Fibroblast of peridontal ligament (primary cell): ENCODE data around the gene DFFA.
A peak's percentile ranks its signal among the peaks of the same experiment; 100 is the strongest.

Source experiments
- DNase-seq: peaks from one replicate; pipeline ENCODE4 v3.0.0-alpha.2; 2010; ENCODE audit errors: extremely low read depth

DFFA gene

DNA sequence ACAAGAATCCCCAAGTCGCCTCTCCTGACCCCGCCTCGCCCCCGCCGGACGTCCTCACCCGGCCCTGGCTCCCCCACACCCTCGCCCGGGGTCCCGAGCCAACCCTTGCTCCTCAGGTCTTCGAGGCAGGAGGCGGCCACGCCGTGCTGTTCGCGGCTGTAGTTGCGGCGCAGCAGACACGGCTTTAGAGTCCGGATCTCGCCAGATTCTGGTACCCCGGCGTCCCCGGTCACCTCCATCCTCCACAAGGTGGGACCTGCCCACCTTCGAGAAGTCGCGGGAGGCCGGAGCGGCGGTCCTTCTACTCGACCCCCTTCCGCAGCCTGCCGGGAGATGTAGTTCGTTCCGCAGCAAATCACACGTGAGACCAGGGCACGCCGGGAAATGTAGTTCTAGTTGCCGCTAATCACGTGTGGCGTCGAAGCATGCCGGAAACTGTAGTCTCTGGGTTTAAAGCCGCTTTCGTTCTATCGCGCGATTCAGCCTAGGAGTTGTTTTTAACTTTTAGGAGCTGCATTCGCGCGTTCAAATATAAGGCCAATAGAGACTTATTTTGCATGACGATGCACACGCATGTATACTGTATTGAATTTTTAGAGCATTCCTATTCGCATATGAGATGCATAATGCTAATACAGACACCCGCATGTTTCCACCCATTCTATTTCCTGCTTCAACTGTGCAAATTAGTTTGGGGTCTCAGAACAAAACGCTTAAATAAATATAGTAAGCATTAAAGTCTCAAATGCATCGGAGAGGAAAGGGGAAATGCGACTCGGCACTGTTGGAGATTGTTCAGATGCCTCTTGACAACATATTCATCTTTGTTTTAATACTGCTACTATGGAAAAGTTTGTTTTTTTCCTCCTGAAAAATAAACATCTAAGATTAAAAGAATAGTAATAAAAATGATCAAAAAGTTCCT lies at the start of gene DFFA:
Gene DFFA, minus strand, starts transcription at position 310 of the 925 bp plus-strand sequence. Its CDS starts 71 bp downstream, at position 239.
- DNase-seq, result peak; percentile 97

DNA sequence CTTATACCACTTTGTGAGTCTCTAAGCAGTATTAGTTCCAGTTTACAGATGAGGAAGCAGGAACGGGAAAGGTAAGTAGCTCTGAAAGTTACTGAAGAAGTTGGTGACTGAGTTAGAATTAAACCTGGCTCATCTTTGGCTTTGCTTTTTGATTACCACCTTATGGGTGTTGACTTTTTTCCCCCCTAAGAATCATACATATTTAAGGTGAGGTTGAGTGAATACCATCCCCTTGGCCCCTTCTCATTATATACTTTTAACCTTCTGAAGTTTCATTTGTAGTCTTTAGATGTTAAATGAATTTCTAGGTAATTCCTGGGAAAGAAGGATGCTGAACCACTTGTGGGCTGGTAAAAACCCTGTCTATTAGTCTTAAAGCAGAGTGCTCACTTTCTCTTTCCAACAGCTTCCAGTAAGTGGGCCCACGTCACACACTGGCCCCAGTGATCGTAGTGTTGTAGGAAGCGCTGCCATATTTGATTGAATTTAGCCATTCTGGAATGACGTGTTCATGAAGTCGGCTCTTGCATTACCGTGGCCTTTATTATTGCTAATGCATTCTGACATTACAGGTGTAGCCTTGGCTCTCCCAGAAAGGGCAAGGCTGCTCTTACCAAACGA lies 49.3 kb upstream of the DFFA start:
- no peak for DNase-seq

DNA sequence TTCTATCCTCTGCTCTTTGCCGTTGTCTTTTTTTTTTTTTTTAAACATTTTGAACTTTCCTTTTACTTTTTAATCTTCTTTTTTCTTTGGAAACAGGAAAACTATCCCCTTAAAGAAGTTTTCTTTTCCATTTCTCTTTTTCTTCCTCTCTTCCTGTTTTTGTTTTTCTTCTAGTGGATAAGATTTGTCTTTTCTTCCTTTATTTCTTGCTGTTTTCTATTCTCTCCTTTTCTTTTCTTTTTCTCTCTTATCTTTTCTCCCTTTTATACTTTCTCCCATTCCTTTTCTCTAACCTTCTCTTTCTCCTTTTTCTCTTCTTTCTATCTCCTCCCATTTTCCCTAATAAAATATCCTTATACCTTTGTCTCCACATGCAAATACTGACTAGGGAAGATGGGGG lies 48.6 kb upstream of the DFFA start:
- no peak for DNase-seq

- DNase-seq, result no peak
Measured at GRCh38 chr1:10520497-10520896, 48.2 kb upstream of the DFFA start.

DNA sequence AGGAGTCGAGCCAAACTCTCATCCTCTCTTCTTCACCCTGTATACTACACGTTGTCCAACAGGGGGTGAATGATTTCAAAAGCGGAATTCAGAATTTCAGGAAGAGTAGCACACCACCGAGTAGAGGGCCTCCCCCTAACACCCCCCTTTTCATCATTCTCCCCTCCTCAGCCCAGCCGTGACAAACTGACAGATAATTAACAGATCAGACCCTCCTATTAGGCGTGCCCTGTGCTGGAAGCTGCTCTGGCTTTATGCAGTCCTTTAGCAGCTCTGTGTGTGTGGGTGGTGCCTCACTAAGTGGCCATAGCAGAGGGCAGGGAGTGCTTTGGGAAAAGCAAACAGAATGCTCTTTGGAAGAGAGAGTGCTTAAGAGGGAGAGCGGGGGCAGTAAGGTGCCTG lies 46.7 kb upstream of the DFFA start:
- DNase-seq, result no peak

- no peak for DNase-seq
Measured at GRCh38 chr1:10517677-10517982, 45.3 kb upstream of the DFFA start.

DNA sequence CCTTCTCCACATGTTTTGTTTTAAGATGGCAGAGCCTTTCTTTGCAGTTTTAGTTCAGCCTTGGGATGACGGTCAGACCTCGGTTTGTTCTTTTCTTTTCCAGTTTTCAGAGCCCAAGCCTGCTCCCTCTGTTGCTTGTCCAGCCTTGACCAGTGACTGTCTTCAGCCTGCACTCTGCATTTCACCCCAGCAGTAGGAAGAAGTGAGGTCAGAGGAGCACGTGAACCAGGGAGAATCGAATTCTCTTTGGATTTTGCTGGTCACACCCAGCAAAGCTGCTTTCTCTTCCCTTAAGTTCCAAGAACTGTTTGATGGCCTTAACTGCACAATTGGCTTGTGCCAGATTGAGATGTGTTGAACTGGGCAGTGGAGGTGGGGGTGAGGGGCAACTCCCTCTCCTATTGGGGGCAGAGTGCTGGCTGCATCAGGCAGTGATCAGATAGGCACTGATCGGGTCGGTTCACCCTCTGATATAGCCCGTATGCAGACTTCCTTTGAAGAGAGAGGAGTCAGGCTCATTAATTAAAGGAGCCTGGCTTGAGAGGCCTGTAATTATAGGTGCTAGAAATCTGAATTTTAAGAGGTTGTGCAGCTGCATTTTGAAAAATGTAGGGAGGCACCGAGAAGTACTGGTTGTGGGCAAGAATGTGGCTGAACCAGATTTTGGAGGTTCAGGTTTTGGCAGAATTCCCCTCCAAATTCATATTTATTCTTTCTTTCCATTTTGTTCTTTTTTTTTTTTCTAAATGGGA lies 44.8 kb upstream of the DFFA start:
- no peak for DNase-seq

GRCh38 chr1:10515976-10516750 lies 43.8 kb upstream of the DFFA start:
- DNase-seq, result peak; percentile 35

- peak; percentile 7 for DNase-seq
Measured at GRCh38 chr1:10515301-10515975, 43.1 kb upstream of the DFFA start.

DNA sequence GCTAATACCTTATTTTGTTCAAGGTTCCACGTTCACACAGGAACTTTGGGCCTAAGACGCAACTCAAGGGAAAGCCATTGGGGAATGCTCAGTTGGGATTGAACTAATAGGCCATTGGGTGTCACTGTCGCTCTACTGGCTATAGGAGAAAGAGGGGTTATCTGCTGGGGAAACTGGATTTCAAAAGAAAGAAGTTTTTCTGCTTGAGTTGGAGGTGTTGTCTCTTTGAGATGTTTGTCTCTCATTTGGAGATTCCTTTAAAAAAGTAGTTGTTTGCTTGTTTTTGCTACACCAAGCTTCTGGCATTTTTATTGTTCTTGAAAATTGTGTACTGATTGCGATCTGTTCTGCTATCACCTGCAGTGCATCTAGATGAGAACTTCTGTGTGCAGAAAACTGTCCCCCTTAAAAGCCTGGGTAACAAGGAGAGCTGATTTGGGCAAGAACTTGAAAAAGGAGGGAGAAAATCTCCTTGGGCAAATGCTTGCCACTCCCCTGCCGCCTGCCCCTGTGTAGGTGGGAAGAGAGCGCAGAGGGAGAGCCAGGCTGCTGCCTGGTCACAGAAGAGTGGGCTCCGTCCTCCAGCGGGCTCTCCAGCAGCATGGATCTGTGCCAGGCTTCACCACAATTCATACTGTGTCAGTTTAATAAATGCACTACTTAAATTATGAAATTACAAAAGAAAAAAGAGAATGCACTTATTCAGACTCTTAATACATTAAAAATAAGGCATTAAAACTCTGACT lies 42.3 kb upstream of the DFFA start:
- peak; percentile 61 for DNase-seq

- DNase-seq, result no peak
Measured at GRCh38 chr1:10513199-10513598, 40.9 kb upstream of the DFFA start.

GRCh38 chr1:10511494-10511885 lies 39.2 kb upstream of the DFFA start:
- DNase-seq, result no peak

GRCh38 chr1:10510520-10511493 lies 38.5 kb upstream of the DFFA start:
- peak; percentile 89 for DNase-seq

DNA sequence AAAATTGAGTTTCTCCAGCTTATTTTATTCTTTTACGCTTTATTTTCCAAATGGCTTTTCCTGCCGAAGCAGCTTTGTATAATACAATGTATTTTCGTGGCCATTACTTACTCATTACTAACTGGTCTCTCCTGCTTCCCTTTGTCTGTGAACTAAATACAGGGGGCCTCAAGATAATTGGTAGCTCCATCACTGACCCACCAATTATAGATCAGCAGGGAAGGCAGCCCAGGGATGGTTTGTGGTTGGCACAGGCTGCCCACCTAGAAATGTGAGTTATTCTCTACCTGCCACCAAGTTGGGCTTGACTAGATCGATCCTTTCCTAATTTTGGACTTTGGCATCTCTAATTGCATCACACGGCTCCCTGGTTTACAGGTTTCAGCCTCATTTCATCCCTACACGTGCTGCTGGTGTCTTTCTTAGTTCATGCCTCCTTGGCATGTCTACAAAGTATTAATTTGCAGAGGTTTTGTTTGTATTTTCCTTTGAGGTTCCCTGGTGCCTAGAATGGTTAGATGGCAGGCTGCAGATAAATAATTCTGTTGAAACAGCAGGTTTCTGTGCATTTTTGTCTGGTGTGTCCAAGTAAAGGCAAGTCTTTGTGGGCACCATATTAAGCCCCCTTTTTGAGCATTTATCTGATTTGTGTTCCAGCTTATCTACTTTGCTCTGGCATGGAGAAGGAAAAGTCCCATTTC lies 37.6 kb upstream of the DFFA start:
- DNase-seq, result no peak

GRCh38 chr1:10508511-10508951 lies 36.2 kb upstream of the DFFA start:
- DNase-seq, result peak; percentile 53

- peak; percentile 88 for DNase-seq
Measured at GRCh38 chr1:10507111-10507879, 35.0 kb upstream of the DFFA start.

GRCh38 chr1:10506677-10507047 lies 34.3 kb upstream of the DFFA start:
- DNase-seq, result no peak
